Endothelial cell of umbilical vein (primary cell): ENCODE data around the gene HSD17B14. TPM values are rescaled to one million over a fixed set of nuclear protein-coding genes. Genes with fewer than 3 reads are reported as not detected.

Experiments used
- BruUV-seq: library from RNA; stranded (reverse); fragments of 400-500 nt; replicated peaks from 2 replicates; lab custom pipeline; 2021; lab: Mats Ljungman, UMichigan
- CTCF ChIA-PET: fragments of 300-600, 350-600 bp; sonication (Branson Sonifier 250); formaldehyde crosslinking; loops from one replicate; lab custom pipeline; 2021; ENCODE audit warnings: antibody characterized with exemption, inconsistent platforms; lab: Charles Lee
- POLR2A ChIA-PET: fragments of 300-600, 350-600 bp; sonication (Branson Sonifier 250); formaldehyde crosslinking; loops from one replicate; lab custom pipeline; 2021; ENCODE audit warnings: antibody characterized with exemption, inconsistent platforms; lab: Charles Lee
- DNase-seq: peaks from one replicate; pipeline ENCODE4 v3.0.0-alpha.2; 2011; ENCODE audit warnings: low read depth, low spot score
- FAIRE-seq: peaks from 2 replicates; lab custom pipeline; 2011; peaks lifted over from hg19 to GRCh38; lab: Jason Lieb, UNC
- H2AFZ ChIP-seq: 2 replicates; pipeline ENCODE4 v1.6.0; 2012; ENCODE audit warnings: low read depth, low read length, control low read depth, inconsistent platforms
- H3K27ac ChIP-seq: 2 replicates; pipeline ENCODE4 v1.5.1; 2011; ENCODE audit warnings: low read depth, mild to moderate bottlenecking, control low read depth, low read length, moderate library complexity; ENCODE audit not compliant: insufficient read depth
- H3K27me3 ChIP-seq, 2 experiments: 2 replicates each; pipeline versions ENCODE4 v1.6.0 to v1.6.1; 2011; ENCODE audit warnings: low read length in 2 of 2, mixed read lengths in 1 of 2; ENCODE audit not compliant: control insufficient read depth in 2 of 2, insufficient read depth in 2 of 2
- H3K36me3 ChIP-seq, 2 experiments: 2 replicates in 1 of 2; 3 replicates in 1 of 2; pipeline ENCODE4 v1.5.1; 2011; ENCODE audit warnings: low read length in 2 of 2, mild to moderate bottlenecking in 1 of 2, moderate library complexity in 1 of 2; ENCODE audit not compliant: control insufficient read depth in 2 of 2, insufficient read depth in 2 of 2; ENCODE audit errors: extremely low read depth in 1 of 2
- H3K4me1 ChIP-seq: 3 replicates; pipeline ENCODE4 v1.5.1; 2011; ENCODE audit warnings: mild to moderate bottlenecking, low read length; ENCODE audit not compliant: control insufficient read depth, insufficient read depth; ENCODE audit errors: extremely low read depth
- H3K4me2 ChIP-seq: 2 replicates; pipeline ENCODE4 v1.6.1; 2011; ENCODE audit warnings: low read length, control low read depth, mixed read lengths; ENCODE audit not compliant: insufficient read depth
- H3K4me3 ChIP-seq, 3 experiments: fragments of 200-600 bp in 1 of 3; sonication (generic), shearing (Covaris generic) in 1 of 3; replicated peaks in 1 of 3; 2 replicates each; pipeline ENCODE4 v1.5.1; 2011 to 2016; ENCODE audit warnings: control low read depth in 3 of 3, low read length in 3 of 3, mild to moderate bottlenecking in 2 of 3, inconsistent platforms in 1 of 3, low read depth in 1 of 3, moderate library complexity in 1 of 3; ENCODE audit not compliant: insufficient read depth in 1 of 3
- H3K79me2 ChIP-seq: 2 replicates; pipeline ENCODE4 v1.6.0; 2012; ENCODE audit warnings: low read length, inconsistent platforms; ENCODE audit not compliant: control insufficient read depth, insufficient read depth
- H3K9ac ChIP-seq: replicated peaks from 2 replicates; pipeline ENCODE3; 2011; ENCODE audit warnings: low read length, control low read depth; ENCODE audit not compliant: insufficient read depth; ENCODE audit errors: extremely low read depth
- H3K9me1 ChIP-seq: replicated peaks from 3 replicates; pipeline ENCODE4 v1.6.0; 2011; ENCODE audit warnings: mild to moderate bottlenecking, low read length; ENCODE audit not compliant: control insufficient read depth, insufficient read depth; ENCODE audit errors: extremely low read depth
- H3K9me3 ChIP-seq: replicated peaks from 2 replicates; pipeline ENCODE4 v1.5.1; 2012; ENCODE audit warnings: low read length, inconsistent platforms; ENCODE audit not compliant: control insufficient read depth, insufficient read depth
- H4K20me1 ChIP-seq: replicated peaks from 2 replicates; pipeline ENCODE3; 2011; ENCODE audit warnings: mild to moderate bottlenecking, low read length; ENCODE audit not compliant: control insufficient read depth, insufficient read depth; ENCODE audit errors: extremely low read depth
- EZH2 ChIP-seq: IDR thresholded peaks from 2 replicates; pipeline ENCODE4 v1.6.1; 2012; ENCODE audit warnings: borderline replicate concordance, low read depth, mild to moderate bottlenecking, moderate library complexity, low read length, inconsistent platforms; ENCODE audit not compliant: severe bottlenecking
- FOS ChIP-seq: IDR thresholded peaks from 2 replicates; pipeline ENCODE4 v1.6.1; 2011; ENCODE audit warnings: mild to moderate bottlenecking, low read length, moderate library complexity, borderline replicate concordance; ENCODE audit not compliant: insufficient read depth
- GATA2 ChIP-seq: IDR thresholded peaks from 2 replicates; pipeline ENCODE4 v1.7.0; 2011; ENCODE audit warnings: low read depth, mild to moderate bottlenecking, moderate library complexity, mixed read lengths, low read length; ENCODE audit not compliant: insufficient read length, insufficient read depth
- JUN ChIP-seq: IDR thresholded peaks from 2 replicates; pipeline ENCODE4 v1.6.1; 2011; ENCODE audit warnings: borderline replicate concordance, low read depth; ENCODE audit not compliant: insufficient read length, insufficient read depth
- MYC ChIP-seq: IDR thresholded peaks from one replicate; pipeline ENCODE4 v1.6.1; 2011; ENCODE audit warnings: mild to moderate bottlenecking, low read depth, low read length
- POLR2A ChIP-seq: IDR thresholded peaks from 2 replicates; pipeline ENCODE4 v1.6.1; 2012; ENCODE audit warnings: low read depth, mild to moderate bottlenecking, control low read depth, low read length
- POLR2AphosphoS5 ChIP-seq: IDR thresholded peaks from 2 replicates; pipeline ENCODE4 v1.6.1; 2012; ENCODE audit warnings: low read depth, mild to moderate bottlenecking, control low read depth, low read length, moderate library complexity; ENCODE audit not compliant: insufficient read depth
- dilution Hi-C: fragments of 300-500 bp; cut with MboI; formaldehyde crosslinking; loops from one replicate; pipeline ENCODE4 v1.15.0; 2019; ENCODE audit warnings: low sequenced_read_pairs; ENCODE audit not compliant: extremely low pct_ligation_motif_present
- intact Hi-C: fragments of 100-400 bp; cut with micrococcal nuclease; formaldehyde crosslinking; loops from one replicate; pipeline ENCODE4 v1.10.0; 2022
- polyA plus RNA-seq, 4 experiments: library from polyadenylated mRNA; depleted of rRNA in 3 of 4; stranded (reverse) in 3 of 4; unstranded in 1 of 4; fragments of >200 nt; gene quantifications; 2 replicates each; pipeline versions ENCODE4 v1.2.1 to v1.2.3, GENCODE V29; 2011 to 2012; ENCODE audit warnings: missing spikeins in 1 of 4
- total RNA-seq: library from RNA; stranded (reverse); gene quantifications from 2 replicates; pipeline ENCODE4 v1.2.3, GENCODE V29; 2021
- TF ChIP-seq, protein P1 (sequence below), 2 donors: IDR thresholded peaks; 1 replicate in 1 of 2; 2 replicates in 1 of 2; pipeline ENCODE4 v1.5.1; 2011; ENCODE audit warnings: low read length in 2 of 2, mild to moderate bottlenecking in 2 of 2, moderate library complexity in 2 of 2, control low read depth in 1 of 2, inconsistent platforms in 1 of 2, low read depth in 1 of 2; ENCODE audit not compliant: insufficient read depth in 1 of 2; ENCODE audit errors: extremely low read depth in 1 of 2
- TF ChIP-seq, protein P2 (sequence below): IDR thresholded peaks from 2 replicates; pipeline ENCODE4 v1.6.1; 2011; ENCODE audit not compliant: insufficient read depth, insufficient read length

The HSD17B14 gene
- total and polyA plus RNA-seq, 2 donors (not counting 3 experiments of a cell fraction or from before 2014, with no cell fraction given), result 20.9 to 46.3 TPM

DNA sequence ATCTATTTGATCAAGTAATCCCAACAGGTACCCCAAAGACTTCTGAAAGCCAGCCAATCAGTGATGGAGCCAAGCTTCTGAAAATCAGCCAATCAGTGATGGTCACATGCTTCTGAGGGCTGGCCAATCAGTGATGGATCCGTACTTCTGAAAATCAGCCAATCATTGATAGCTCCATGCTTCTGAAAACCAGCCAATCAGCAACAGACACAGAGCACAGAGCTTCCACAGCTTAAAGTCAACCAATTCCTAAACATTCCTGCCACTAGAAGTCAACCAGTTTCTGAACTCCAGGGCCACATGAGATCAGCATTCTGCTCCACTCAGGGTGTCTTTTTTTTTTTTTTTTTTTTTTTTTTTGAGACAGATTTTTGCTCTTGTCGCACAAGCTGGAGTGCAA, 8.2 kb upstream of the HSD17B14 start:
- no peak overlapping the region for H3K9ac ChIP-seq
- no peak overlapping the region for H3K4me3 ChIP-seq
- ChIA-PET CTCF (interaction anchor here (0.6 to 10.5 kb wide), 13 partner anchors 8 to 339 kb away, joined by 3 to 427 read pairs (median 4); partner anchors contain the start of genes CA11, GYS1, HSD17B14 and NUCB1), POLR2A (interaction anchor here (0.6 to 0.7 kb wide), 2 partner anchors 37 to 174 kb away, joined by 3 to 10 read pairs; no protein-coding TSS in a partner anchor)
- no peak overlapping the region for H3K4me2 ChIP-seq
- no peak overlapping the region for H2AFZ ChIP-seq
- TF ChIP-seq POLR2AphosphoS5, result no peak
- TF ChIP-seq MYC, result no peak
- TF ChIP-seq JUN, result no peak
- TF ChIP-seq GATA2, result no peak
- TF ChIP-seq FOS, result no peak
- TF ChIP-seq, protein P1, sequence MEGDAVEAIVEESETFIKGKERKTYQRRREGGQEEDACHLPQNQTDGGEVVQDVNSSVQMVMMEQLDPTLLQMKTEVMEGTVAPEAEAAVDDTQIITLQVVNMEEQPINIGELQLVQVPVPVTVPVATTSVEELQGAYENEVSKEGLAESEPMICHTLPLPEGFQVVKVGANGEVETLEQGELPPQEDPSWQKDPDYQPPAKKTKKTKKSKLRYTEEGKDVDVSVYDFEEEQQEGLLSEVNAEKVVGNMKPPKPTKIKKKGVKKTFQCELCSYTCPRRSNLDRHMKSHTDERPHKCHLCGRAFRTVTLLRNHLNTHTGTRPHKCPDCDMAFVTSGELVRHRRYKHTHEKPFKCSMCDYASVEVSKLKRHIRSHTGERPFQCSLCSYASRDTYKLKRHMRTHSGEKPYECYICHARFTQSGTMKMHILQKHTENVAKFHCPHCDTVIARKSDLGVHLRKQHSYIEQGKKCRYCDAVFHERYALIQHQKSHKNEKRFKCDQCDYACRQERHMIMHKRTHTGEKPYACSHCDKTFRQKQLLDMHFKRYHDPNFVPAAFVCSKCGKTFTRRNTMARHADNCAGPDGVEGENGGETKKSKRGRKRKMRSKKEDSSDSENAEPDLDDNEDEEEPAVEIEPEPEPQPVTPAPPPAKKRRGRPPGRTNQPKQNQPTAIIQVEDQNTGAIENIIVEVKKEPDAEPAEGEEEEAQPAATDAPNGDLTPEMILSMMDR (IDR thresholded peaks at IDR 0.05; ENCODE audit: extremely low read depth in 1 of 2, insufficient read depth in 1 of 2, low read depth in 1 of 2, low read length in 2 of 2), result no peak
- TF ChIP-seq POLR2A, result no peak
- TF ChIP-seq, protein P2, sequence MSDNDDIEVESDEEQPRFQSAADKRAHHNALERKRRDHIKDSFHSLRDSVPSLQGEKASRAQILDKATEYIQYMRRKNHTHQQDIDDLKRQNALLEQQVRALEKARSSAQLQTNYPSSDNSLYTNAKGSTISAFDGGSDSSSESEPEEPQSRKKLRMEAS, result no peak
- no peak for TF ChIP-seq EZH2
- dilution Hi-C loops (no loop called here), intact Hi-C loops (no loop called here)
- no peaks in the 10 kb centered on the region for H4K20me1 ChIP-seq
- H3K4me1 ChIP-seq, result no peaks in the 10 kb centered on the region
- no peak overlapping the region for H3K27ac ChIP-seq
- peaks cover 0 to 5% of the 10 kb centered on the region in 2 experiments for H3K36me3 ChIP-seq
- no peaks in the 10 kb centered on the region for H3K9me1 ChIP-seq
- H3K9me3 ChIP-seq, result no peaks in the 10 kb centered on the region
- no peaks in the 10 kb centered on the region for H3K79me2 ChIP-seq
- DNase-seq, result peak; percentile 35
- BruUV-seq, result no TSS peak
- FAIRE-seq, result peak; percentile 40
- no peaks in the 10 kb centered on the region for H3K27me3 ChIP-seq
